ENCODE data around the gene CMBL.
"Not testable (repeated sequence)": the region's sequence is repeated elsewhere in the genome, so short reads cannot be mapped to it uniquely, and the experiment has no call there.

Gene CMBL

DNA sequence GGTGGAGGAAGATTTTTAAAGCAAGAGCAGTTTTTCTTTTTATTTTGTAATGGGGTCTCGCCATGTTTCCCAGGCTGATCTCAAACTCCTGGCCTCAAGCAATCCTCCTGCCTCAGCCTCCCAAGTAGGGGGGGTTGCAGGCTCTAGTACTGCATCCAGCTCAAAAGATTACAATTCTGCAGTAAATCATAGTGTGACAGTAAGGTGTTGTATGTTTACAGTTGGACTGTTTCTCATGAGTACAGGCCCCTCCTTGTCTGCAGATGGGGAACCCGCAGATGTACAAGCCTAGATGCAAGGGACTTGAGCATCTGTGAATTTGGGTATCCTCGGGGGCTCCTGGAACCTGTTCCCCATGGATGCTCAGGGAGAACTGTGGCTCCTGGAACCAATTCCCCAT, 54.3 kb downstream of the CMBL start:
- DNase-seq: no peak

DNA sequence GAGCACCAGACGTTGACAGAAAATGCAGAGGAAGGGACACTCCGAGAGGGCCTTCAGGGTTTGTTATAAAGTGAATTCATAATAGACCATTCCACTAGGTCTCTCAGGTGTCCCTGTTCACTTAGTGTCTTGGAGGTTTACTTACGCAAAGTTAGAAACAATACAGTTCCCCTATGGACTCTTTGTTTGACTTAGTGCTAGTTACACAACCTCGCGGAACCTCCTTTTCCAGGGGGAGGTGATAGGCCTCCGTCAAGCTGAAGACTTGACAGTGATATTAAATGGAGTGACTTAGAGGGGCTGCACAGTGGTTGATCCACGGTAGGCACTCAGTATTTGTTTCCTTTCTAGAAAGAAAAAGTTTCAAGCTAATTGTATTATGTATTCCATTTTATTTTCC, 56.3 kb downstream of the CMBL start:
- no peak for DNase-seq

GRCh38 chr5:10250806-10251276, 56.9 kb downstream of the CMBL start:
- DNase-seq: no peak

- peak; percentile 81 for DNase-seq
Observed at GRCh38 chr5:10249948-10250805, 57.5 kb downstream of the CMBL start, which contains the start of gene CCT5. CCT5 (plus strand) TSS chr5:10250280; CDS start chr5:10250341, 61 bp downstream.

DNA sequence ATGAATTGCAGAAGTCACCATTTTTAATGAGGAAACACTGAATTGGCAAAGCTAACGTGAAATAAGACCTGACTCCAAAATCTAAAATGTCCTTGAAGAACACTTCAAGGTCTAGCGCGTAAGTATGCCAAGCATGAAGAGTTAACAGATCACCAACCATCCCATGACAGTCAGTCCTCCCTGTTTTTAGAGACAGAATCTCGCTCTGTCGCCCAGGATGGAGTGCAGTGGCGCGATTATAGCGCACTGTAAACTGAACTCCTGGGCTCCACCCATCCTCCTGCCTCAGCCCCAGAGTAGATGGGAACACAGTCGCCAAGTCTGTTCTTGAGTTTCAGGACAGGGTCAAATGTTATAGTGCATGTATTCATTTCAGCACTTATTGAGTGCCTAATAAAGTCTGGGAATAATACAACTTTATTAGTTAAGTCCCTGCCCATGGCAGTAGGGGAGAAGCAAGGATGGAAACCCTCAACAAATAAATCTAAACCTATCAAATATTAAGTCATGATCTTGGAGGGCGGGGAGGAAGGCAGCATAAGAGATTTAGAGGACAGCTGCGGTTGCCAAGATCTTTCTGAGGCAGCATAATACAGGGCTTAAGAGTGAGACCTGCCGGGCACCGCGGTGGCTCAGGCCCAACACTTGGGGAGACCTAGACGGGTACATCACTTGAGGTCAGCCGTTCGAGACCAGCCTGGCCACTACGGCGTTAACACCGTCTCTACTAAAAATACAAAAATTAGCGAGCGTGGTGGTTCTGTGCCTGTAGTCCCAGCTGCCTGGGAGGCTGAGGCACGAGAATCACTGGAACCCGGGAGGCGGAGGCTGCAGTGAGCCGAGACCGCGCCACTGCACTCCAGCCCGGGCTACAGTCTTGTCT, 59.1 kb downstream of the CMBL start:
- no peak for DNase-seq

DNA sequence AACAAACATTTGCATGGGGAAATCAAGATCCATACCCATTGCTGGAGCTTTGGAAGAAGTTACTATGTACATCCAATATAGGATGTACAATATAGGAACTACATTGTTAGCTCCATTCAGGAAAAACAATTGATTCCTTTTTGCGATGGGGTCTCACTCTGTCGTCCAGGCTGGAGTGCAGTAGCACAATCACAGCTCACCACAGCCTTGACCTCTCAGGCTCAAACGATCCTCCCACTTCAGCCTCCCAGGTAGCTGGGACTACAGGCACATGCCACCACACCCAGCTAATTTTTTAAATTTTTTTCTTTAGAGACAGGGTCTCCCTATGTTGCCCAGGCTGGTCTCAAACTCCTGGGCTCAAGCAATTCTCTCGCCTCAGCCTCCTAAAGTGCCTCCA, 60.5 kb downstream of the CMBL start:
- not testable (repeated sequence) for DNase-seq

- no peak for DNase-seq
Observed at GRCh38 chr5:10246761-10247160, 60.9 kb downstream of the CMBL start.

- no peak for DNase-seq
Observed at GRCh38 chr5:10244342-10244944, 63.3 kb downstream of the CMBL start.

GRCh38 chr5:10243660-10244240, 64.0 kb downstream of the CMBL start:
- DNase-seq: no peak

GRCh38 chr5:10235350-10235749, 72.4 kb downstream of the CMBL start:
- DNase-seq: no peak

GRCh38 chr5:10233505-10233904, 74.2 kb downstream of the CMBL start:
- no peak for DNase-seq

- DNase-seq: no peak
Observed at GRCh38 chr5:10233011-10233410, 74.7 kb downstream of the CMBL start.

DNA sequence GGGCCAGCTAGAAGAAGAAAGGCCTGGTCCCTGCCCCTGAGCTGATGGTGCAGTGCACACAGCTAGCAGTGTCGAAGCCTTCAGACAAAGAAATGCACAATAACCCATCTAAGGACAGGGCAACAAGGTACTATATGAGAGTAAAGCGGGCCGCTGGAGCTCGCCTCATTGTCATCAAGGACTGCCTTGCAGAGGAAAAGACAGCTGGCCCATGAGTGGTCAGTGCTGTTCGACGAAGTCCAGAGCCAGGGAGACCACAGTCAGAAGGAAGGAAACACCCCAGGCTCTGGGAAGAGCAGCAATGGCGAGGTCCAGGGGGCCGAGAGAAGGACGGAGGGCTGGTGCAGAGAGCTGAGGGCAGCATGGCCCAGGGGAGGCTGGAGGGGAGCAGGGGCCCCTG, 75.3 kb downstream of the CMBL start:
- DNase-seq: no peak

DNA sequence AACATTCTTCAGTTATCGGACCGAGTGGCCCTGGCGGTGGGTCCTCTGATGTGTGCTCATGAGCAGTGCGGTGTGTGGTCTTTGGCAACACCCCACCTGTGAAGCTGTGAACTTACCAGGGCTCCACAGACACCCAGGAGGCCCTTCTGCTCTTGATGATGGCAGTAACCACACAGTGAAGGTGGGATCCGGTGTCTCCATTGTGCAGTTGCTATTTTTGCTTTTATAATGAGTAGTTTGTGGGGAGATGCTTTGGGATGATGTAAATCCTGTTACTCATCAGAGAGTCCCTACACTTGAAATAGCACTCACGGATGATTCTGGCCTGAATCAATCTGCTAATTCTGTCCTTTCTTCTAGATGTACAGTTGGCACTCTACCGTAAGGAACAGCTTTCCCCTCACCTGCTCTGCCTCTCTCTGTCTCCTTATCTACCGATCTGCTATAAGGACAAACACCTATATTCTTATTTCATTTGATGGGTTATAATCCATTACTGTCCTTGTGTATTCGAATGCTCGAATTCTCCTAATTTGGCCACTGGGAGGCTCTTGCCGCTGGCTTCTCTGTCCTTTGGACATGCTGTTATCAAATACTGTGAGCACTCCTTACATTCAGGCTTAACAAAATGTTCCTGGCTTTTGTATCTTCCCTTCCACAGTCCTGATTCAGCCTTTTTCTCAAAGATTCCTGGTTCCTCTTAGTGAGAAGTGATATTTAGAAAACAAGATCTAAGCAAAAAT, 78.2 kb downstream of the CMBL start:
- DNase-seq: no peak

GRCh38 chr5:10228288-10228687, 79.4 kb downstream of the CMBL start:
- no peak for DNase-seq
